Suprapubic skin (tissue), 3 donors: ENCODE results near the gene KLRC1.

Experiments
- CTCF ChIP-seq, 2 donors: fragments of 200-600 bp in 1 of 2; fragments of 450-650 bp in 1 of 2; sonication (generic) in 1 of 2; IDR thresholded peaks; one replicate each; pipeline ENCODE4 v1.5.1; 2016 to 2019; ENCODE audit warnings: antibody characterized with exemption in 2 of 2, mild to moderate bottlenecking in 1 of 2, moderate library complexity in 1 of 2
- POLR2AphosphoS5 ChIP-seq, 3 donors: sonication (generic); formaldehyde crosslinking; IDR thresholded peaks; one replicate each; pipeline ENCODE4 v1.6.1; 2017; ENCODE audit warnings: antibody characterized with exemption in 3 of 3

- TF ChIP-seq CTCF (IDR thresholded peaks at IDR 0.05) (no peak), POLR2AphosphoS5 (IDR thresholded peaks at IDR 0.05) (no peak)
These were observed 4.6 kb upstream of the KLRC1 start for GRCh38 chr12:10457760-10458159.
